Ovary (tissue), 3 donors: ENCODE results near the gene ALKBH3.

Experiments used
- POLR2A ChIP-seq: fragments of 450-650 bp; IDR thresholded peaks from one replicate; pipeline ENCODE4 v1.6.1; 2017; ENCODE audit warnings: antibody characterized with exemption, mild to moderate bottlenecking, moderate library complexity
- TF ChIP-seq, protein P1 (sequence below), 3 donors: fragments of 450-650 bp in 2 of 3; fragments of 200-600 bp in 1 of 3; IDR thresholded peaks; one replicate each; pipeline versions ENCODE4 v1.5.1 to v1.8.0; 2016 to 2022; ENCODE audit warnings: antibody characterized with exemption in 3 of 3, mild to moderate bottlenecking in 1 of 3
- donor health status: DM: no; HTN: no; CAD: no.

DNA sequence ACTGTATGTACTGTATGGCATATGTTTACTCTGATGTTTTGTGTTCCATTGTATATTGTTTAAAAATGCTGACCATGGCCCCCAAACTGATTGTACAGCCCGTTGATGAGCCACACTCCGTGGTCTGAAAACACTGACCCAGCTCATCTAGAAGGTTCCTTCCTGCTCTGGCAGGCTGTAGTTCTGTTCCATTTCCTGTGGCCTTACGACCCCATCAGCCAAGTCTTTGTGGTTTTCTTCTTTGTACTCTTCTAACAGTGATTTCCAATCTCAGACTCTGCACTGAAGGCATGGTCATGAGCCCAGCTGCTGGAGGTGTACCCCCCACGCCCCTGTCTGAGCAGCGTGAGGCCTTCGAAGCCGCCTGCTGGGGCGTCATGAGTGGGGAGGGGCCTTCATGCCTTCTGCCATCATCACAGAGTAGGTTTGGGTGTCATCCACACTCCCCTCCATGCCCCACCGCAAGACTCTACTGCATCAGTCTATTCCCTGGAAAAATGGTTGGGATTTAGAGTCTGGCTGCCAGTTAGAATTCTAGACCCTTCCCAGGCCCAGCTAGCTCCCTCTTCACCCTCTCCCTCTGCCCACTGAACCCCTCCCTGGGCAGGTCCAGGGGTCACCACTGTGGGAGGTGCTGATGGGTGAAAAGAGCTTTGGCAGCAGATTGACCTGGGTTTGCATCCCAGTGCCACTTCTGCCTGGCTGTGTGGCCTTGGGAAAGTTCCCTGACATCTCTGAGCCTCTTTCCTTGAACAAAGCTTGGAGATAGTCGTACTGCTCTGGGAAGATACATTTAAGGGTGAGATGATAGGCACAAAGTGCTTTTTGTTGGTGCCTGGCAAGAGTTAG lies 50.5 kb downstream of the ALKBH3 start:
- TF ChIP-seq POLR2A: no peak
- TF ChIP-seq, protein P1, sequence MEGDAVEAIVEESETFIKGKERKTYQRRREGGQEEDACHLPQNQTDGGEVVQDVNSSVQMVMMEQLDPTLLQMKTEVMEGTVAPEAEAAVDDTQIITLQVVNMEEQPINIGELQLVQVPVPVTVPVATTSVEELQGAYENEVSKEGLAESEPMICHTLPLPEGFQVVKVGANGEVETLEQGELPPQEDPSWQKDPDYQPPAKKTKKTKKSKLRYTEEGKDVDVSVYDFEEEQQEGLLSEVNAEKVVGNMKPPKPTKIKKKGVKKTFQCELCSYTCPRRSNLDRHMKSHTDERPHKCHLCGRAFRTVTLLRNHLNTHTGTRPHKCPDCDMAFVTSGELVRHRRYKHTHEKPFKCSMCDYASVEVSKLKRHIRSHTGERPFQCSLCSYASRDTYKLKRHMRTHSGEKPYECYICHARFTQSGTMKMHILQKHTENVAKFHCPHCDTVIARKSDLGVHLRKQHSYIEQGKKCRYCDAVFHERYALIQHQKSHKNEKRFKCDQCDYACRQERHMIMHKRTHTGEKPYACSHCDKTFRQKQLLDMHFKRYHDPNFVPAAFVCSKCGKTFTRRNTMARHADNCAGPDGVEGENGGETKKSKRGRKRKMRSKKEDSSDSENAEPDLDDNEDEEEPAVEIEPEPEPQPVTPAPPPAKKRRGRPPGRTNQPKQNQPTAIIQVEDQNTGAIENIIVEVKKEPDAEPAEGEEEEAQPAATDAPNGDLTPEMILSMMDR (IDR thresholded peaks at IDR 0.05): no peak
